ENCODE data around the gene KCTD19. TPM values are rescaled to one million over a fixed set of nuclear protein-coding genes. Genes with fewer than 3 reads are reported as not detected.
"Not testable (repeated sequence)": the region's sequence is repeated elsewhere in the genome, so short reads cannot be mapped to it uniquely, and the experiment has no call there.

Gene KCTD19
- total RNA-seq, result not detected

DNA sequence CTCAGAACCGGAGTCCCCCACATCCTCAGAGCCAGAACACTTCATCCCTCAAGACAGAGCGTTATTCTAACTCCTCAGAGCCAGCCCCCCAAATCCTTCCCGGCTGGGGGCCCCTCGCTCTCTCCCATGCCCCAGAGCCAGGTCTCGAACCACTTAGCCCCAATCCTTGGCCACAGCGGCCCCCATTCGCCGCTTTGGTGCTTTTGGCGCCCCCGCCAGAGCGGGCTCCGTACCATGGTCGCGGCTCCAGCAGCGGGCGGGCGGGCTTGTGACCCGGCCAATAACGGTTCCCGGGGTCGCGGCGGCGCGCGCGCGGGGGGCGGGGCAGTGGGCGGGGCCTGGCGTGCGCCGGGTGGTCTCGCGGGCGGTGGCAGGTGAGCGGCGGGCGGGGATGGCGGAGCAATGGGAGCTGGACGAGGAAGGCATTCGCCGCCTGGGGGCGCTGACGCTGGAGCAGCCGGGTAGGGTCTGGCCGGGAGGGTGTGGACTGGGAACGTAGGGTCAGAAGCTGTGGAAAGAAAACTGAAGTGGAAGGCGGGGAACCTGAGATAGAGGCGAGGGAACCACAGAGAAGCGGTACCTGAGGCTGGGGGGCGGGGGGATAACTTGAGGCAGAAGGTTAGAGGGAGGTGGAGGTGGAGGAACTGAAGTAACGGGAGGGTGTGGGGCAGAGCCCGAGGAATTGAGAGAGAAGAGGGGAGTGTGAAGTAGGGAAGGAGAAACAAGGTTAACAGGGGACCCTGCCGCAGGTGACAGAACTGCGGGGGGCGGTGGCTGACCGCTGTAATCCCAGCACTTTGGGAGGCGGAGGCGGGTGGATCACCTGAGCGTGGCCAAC lies at the start of gene KCTD19, which contains the start of gene LRRC36:
Gene KCTD19 (minus strand): TSS at position 270 of the 838 bp plus-strand sequence. CDS start 34 bp downstream, at position 236.
Gene LRRC36 (plus strand): TSS at position 344 of the 838 bp plus-strand sequence. CDS start 48 bp downstream, at position 392.
- peak; percentile 13 for DNase-seq

DNA sequence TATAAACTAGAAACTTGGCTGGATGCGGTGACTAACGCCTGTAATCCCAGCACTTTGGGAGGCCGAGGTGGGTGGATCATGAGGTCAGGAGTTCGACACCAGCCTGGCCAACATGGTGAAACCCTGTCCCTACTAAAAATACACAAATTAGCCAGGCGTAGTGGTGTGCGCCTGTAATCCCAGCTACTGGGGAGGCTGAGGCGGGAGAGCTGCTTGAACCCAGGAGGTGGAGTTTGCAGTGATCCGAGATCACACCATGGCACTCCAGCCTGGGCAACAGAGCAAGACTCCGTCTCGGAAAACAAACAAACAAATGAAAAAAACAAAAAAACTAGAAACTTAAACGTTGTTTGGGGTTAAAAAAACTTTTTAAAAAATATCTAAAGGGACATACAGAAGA lies 49.5 kb upstream of the KCTD19 start:
- DNase-seq, result not testable (repeated sequence)

DNA sequence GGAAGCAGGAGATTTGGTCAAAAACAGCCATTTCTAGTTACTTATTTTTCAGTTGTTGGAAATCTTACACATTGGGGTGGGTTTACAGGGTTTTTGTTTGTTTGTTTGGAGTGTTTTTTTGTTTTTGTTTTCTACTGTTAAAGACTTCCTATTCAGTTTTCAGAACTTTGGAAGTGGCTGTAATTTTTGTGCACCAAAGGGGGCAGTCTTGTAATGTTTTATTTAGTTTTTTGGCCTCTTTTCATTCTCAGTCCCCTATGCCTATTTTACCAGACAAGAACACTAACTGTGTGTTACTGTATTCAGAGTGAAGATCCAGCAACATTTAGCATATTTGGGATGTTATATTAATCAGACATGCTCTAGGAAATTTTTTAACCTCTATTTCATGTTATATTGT lies 46.1 kb upstream of the KCTD19 start:
- no peak for DNase-seq

DNA sequence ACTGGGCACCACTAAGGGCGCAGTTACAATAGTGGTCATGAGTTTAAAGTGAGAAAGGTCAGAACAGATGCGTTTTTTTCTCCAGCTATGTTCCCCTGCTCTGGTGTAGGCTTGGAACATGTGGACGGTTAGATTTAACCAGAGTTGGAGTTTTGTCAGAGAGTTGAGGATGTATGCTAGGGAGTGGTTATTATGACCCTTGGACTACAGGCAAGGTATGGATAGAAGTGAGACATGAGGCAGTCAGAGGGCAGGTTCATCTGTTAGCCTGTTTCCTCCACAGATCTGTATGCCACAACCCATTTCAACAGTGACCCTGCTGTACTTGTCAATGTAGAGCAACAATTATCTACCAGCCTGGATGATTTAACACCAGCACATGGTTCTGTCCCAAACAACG lies 44.1 kb upstream of the KCTD19 start:
- no peak for DNase-seq

DNA sequence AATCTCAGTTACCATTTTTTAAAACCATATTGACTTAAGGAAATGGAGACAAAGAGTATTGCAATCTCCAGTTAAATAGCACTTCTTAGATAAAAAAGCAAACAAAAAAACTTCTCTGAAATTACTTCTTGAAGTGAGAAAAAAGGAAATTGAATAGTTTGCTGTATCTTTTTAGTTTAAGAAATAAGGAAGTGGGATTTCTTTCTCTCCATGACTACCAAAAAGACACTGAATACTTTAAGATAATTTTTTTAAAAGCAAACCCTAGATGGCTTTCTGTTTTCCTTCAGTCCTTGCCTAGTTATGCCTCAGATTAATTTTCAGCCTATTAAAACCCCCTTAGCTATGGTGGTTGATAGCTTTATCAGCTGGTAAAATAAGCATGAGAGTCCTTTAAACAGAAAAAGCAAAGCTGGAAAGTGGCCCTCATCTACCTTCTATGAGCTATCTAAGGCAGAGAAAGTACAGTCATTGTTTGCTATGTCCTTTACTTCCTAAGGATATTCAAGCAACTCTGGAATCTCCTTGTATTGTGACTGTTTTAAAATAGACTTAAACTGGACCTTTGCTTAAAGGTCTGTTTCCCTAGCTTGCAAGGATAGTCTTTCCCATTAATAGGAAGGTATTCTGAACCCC lies 38.2 kb upstream of the KCTD19 start:
- no peak for DNase-seq

DNA sequence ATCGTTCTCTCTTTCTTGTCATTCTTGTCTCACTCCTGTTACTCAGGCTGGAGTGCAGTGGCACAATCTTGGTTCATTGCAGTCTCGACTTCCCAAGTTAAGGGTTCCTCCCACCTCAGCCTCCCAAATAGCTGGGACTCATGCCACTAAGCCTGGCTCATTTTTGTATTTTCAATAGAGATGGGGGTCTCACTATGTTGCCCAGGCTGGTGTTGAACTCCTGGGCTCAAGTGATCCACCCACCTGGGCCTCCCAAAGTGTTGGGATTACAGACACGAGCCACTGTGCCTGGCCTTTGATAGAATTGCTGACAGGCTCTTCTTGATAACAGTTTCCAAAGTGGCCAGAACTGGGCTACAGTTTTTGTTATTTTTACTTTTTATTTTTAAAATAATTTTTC lies 34.5 kb upstream of the KCTD19 start:
- DNase-seq, result no peak

DNA sequence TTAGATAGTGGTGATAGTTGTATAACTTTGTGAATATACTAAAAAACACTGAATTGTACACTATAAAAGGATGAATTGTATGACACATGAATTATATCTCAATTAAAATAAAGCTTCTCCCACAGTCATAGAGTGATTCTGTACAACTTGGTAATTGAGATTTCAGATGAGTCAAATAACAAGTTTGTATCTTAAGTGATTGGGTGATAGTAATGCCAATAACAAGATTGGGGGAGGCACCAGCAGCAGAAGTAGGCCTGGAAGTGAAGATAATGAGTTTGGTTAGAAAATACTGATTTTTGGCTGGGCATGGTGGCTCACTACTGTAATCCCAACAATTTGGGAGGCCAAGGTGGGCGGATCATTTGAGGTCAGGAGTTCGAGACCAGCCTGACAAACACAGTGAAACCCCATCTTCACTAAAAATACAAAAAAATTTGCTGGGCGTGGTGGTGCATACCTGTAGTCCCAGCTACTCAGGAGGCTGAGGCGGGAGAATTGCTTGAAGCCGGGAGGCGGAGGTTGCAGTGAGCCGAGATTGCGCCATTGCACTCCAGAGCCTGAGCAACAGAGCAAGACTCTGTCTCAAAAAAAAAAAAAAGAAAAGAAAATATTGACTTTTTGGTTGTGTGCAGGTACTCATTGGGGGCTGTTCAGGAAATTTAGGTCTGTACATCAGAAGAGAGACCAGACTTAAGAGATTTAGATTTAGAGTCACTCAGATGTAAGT lies 33.2 kb upstream of the KCTD19 start:
- DNase-seq, result not testable (repeated sequence)

DNA sequence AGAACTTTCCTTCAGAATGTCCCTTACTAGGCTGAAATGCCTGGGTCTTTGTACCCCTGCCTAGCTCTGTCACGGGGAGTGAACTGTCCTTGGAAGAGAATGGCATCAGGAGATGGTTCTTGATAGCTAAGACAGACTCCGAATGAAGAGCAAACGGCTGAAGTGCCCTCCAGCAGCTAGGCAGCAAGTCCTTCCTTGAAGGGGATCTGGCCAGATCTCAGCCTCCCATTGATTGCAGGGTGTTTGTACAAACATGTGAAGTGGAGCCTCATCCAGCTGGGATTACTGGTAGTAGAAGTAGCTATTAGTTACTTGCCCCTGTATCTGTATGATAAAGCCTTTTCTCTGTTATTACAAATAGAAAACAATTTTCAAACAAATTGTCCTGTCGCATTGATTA lies 31.0 kb upstream of the KCTD19 start:
- no peak for DNase-seq

DNA sequence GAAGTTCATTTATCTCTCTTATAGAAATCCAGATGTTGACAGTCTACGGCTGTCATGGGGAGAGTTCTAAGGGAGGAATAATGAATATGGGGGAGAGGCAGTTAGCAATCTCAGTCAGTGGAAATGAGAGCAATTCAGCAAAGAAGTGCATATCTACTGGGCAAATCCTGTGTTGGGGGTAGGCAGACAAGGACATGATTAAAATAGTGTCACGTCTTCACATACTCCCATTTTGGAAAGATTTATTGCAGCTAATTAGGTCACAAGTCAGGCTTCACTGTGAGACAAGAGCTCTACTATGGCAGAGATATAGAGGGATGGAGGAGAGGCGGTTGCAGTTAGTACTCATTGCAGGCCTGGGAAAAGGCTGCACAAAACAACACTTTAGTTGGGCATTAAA lies 29.9 kb upstream of the KCTD19 start:
- no peak for DNase-seq

DNA sequence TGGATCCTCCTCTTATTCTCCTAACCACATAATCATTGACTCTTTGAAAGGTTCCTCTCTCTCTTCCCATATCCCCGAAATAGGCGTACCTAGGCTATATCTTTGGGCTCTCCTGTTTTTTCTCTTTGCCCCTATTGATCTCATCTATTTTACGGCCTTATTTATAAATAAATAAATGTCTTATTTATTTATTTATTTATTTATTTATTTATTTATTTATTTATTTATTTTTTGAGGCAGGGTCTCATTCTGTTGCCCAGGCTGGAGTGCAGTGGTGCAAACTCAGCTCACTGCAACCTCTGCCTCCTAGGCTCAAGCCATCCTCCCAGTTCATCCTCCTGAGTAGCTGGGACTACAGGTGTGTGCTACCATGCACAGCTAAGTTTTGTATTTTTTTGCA lies 25.9 kb upstream of the KCTD19 start:
- DNase-seq, result not testable (repeated sequence)

DNA sequence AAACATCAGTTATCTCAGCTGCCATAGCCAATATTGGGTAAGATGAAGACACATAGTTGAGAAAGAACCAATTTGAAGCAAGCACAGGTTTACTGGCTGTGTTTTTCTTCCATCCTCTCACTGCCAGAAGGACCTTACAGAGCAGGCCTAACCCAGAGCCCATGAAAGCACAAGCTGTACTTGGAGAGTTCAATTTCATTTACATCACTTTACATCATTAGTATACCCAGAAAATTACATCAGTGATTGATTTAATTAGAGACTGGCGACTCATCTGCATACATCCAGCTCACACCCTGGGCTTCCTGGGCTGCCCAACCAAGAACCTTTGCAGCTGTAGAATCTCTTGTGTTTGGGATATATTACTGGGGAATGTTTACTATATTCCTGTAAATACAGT lies 23.8 kb upstream of the KCTD19 start:
- DNase-seq, result no peak

DNA sequence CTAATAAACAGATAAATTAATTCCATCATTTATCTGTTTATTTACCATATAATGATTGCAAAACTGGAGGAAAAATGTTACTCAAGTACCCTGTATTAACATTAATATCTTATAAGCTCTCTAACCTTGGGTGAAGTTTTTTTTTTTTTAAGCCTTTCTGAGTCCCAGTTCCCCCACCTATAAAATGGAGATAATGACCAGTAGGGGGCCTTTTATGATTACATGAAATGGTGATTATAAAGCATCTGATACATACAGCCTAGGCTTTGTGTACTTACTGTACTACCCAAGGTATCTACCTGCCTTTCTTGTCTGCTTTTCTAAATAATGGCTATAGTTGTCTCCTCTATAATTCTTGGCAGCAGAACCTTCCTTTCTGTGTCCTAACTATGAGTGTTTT lies 22.6 kb upstream of the KCTD19 start:
- DNase-seq, result no peak

DNA sequence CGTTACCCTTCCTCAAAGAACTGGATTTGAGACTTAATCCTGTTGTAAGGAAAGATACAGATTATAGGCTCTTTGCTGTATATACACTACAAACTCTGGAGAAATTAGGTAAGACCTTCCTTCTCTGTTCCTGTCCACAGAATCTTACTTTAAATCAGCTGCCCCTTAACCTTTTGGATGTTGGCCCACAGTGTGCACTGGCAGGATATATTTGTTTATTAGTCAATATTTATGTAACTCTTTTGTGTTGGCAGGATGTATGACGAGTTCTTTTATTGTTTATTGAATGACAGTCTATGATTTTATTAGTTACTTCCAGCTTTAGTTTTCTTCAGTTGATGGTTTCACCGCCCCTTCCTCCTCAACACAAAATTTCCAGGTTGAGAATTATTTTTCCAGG lies 19.8 kb upstream of the KCTD19 start:
- no peak for DNase-seq

DNA sequence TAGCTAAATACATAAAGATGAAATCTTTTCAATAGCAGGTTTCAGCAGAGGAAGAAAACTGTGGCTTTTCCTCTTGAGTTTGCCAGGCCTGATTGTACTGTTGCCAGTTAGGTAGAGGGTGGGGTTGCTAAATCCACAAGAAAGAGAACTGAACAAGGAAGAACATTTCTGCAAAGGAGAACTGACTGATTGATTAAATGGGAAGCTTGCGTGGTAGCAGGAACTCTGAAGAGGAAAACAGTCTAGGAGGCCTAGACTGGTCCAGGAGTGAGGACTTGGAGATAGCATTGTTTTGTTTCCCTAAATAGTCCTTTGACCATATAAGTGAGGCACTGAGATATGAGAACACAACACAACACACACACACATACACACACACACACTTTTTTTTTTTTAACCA lies 18.9 kb upstream of the KCTD19 start:
- DNase-seq, result no peak

DNA sequence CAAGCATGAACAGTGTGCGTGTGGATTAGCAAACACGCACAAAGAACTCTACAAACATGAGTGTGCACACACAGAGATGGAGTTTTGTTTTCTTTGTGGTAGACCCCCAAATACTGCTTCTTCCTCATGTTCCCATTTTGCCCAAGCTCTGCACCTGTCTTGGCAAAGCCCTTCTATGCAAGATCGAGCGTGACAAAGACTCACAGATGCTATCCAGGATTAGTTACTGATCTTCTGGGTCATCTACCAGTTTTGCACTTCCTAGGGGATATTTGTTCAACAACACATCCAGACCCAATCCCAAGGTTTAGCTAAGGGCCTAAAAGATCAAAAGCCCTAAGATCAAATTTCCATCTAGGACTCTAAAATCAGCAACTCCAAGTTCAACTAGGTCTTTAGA lies 16.1 kb upstream of the KCTD19 start:
- no peak for DNase-seq

DNA sequence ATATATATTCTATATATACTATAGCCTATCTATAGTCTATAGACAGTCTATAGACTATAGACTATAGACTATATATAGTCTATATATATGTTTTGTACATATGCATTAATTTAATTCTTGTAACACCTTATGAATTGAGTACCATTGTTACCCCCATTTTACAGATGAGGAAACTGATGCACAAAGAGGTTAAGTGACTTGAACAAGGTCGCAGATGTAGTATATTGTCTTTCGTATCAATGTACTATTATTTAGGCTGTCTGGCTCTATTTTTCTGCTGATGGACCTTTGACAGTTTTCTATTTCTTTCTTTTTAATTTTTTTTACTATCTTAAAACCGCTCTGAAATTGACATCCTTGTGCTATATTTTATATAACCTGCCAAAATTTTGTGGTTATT lies 14.7 kb upstream of the KCTD19 start:
- no peak for DNase-seq

DNA sequence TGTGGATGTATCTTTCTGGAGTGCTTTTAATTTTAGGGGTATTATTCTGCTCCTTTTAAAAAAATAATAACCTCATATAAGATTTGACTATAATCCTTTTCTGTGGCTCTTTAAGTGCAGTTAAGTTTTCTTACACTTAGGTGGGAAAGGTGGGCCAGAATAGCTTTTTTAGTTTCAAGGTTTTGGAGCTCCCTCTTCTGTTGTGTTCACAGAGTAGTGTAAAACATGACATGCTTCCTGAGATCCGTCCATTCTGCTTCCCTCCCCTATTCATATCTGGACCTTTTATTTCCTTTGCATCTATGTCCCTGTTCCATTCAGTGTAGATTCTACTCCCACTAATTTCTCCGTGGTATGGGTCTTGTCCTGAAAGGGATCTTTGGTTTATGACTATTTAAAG lies 12.9 kb upstream of the KCTD19 start:
- no peak for DNase-seq

DNA sequence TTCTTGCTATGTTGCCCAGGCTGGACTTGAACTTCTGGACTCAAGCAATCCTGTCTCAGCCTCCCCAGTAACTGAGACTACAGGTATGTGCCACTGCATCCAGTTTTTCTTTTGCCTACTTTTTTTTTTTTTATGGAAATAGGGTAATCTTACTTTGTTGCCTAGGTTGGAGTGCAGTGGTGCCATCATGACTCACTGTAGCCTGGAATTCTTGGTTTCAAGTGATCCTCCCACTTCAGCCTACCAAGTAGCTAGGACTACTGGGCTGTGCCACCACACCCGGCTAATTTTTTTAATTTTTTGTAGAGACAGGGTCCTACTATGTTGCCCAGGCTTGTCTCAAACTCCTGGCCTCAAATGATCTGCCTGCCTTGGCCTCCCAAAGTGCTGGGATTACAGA lies 10.1 kb upstream of the KCTD19 start:
- no peak for DNase-seq

DNA sequence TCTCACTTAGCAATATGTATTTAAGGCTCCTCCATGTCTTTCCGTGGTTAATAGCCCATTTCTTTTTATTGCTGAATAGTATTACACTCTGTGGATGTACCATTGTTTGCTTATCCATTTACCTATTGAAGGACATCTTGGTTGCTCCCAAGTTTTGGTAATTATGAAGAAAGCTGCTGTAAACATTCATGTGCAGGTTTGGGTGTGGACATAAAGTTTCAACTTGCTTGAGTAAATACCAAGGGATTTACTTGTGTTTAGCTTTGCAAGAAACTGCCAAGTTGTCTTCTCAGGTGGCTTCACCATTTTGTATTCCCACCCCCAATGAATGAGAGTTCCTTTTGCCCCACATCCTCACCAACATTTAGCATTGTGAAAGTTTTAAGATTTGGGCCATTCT lies 9.6 kb upstream of the KCTD19 start:
- DNase-seq, result no peak

DNA sequence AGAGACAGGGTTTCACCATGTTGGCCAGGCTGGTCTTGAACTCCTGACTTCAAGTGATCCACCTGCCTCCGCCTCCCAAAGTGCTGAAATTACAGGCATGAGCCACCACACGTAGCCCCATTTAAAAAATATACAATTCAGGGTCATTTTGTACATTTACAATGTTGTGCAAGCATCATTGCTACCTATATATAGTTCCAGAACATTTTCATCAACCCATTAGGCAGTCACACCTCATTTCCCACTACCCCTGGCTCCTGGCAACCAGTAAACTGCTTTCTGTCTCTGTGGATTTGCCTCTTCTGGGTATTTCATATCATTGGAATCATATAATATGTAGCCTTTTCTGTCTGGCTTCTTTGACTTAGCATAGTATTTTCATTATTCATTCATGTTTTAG lies 6.8 kb upstream of the KCTD19 start:
- DNase-seq, result no peak

DNA sequence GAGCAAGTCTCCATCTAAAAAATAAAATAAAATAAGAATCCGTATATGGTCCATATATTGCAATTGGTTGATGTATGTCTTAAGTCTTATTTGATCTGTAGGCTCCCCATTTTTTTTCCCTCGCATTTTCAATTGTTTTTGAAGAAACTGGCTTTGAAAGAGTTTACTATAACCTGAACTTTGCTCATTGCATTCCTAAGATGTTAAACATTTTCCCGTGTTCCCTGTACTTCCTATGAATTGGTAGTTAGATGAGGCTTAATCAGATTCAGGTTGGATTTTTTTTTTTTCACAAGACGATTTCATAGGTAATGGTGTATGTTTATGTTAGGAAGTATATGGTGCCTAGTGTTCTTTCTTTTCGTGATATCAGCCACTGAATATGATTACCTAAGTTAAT lies 3.4 kb upstream of the KCTD19 start:
- no peak for DNase-seq

DNA sequence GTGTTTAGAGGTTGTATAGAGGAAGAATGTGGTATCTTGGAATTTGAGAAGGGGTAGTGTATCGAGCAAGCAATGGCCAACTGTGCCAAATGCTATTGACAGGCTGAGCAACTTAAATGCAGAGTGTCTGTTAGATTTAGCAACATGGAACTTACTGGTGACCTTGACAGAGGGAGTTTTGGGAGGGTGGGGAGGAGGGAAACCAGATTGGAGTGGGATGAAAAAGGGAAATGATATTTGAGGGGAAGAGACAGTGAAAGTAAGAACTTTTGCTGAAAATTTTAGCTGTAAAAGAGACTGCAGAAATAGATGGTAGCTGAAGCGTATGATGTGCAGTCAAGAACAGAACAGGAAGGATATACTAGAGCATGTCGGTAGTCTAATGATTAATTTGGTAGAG lies 1.2 kb upstream of the KCTD19 start:
- no peak for DNase-seq

DNA sequence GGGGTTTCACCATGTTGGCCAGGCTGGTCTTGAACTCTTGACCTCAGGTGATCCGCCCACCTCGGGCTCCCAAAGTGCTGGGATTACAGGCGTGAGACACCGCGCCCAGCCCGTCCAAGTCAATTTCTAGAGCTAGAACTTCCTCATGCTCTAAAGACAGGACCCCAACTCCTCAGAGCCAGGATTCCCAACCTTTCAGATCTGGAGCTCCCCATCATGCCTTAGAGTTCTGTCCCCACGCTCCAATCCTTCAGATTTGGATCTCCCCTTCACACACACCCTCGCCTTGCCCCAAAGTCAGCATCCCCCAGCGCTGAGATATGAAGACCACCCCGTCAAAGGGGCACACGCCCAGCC lies 448 bp downstream of the KCTD19 start:
- DNase-seq, result no peak

DNA sequence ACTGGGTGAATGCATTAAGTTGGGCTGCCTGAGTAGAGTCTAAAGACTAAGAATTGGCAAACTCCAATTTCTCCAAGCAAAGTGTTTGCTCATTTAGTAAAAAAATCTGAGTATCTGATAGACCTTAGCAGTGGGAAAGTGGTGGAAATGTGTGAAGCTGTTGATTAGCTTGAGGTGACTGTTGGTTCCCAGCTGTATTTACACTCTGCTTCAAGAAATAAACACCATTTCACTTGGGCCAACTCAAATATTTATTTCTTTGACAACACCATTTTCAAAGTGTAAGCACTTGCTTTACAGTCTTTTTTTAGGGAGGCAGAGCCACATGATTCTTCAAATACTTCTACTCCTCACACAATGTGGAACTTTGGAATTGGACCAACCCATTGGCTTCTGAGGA lies 8.7 kb downstream of the KCTD19 start:
- DNase-seq, result no peak
